GM12872 (cell line): ENCODE data around the gene TBPL1.
A peak's percentile ranks its signal among the peaks of the same experiment; 100 is the strongest.

Source experiments
- CTCF ChIP-seq: IDR thresholded peaks from 3 replicates; pipeline ENCODE4 v1.5.1; 2011; ENCODE audit warnings: low read depth, mild to moderate bottlenecking, low read length, moderate library complexity; ENCODE audit not compliant: insufficient read depth

TBPL1 gene

GRCh38 chr6:133952815-133953633 is at the start of gene TBPL1:
Gene TBPL1, plus strand, starts transcription at chr6:133953224. Its CDS starts 26,902 bp downstream, at chr6:133980126.
- TF ChIP-seq CTCF = no peak

- no peak for TF ChIP-seq CTCF
Observed at GRCh38 chr6:133903855-133904254, 49.2 kb upstream of the TBPL1 start.

- TF ChIP-seq CTCF = no peak
Observed at GRCh38 chr6:133906050-133906449, 47.0 kb upstream of the TBPL1 start.

GRCh38 chr6:133916650-133917151 is 36.3 kb upstream of the TBPL1 start:
- peak; percentile 96 for TF ChIP-seq CTCF

GRCh38 chr6:133917781-133918180 is 35.2 kb upstream of the TBPL1 start:
- no peak for TF ChIP-seq CTCF

GRCh38 chr6:133918208-133918930 is 34.7 kb upstream of the TBPL1 start:
- TF ChIP-seq CTCF = no peak

- TF ChIP-seq CTCF = no peak
Observed at GRCh38 chr6:133919362-133919761, 33.7 kb upstream of the TBPL1 start.
